ENCODE data around the gene ZFY. TPM values are rescaled to one million over a fixed set of nuclear protein-coding genes. Genes with fewer than 3 reads are reported as not detected.

Gene ZFY
- total and polyA plus RNA-seq, 2 of the 8 experiments (the other 6 are each of a cell fraction or from before 2014, with no cell fraction given) = 1.5 to 8.9 TPM

DNA sequence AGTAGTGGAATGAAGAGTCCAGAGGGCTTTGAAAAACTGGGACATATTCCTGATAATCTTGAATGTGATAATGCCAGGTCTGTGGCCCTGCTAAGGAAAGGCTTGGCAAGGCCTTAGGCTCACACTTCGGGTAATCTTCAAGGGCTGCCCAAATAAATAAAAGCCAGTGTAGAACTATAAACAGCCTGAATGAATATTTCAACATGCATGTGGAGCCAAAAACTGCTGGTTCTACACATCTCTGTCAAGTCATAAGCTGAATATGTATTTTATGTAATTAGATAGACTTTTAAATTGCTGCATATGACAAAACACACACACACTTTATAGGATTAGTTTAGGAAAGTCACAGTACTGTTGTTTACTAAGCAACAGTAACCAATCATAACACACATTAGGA is 30.4 kb downstream of the ZFY start:
- Histone ChIP-seq H3K14ac (ENCODE audit: insufficient read length) (no peak overlapping the region), H3K27ac (ENCODE audit: low read depth, low read length) (no peak overlapping the region), H3K23me2 (ENCODE audit: low read depth, low read length) (no peaks in the 10 kb centered on the region), H2AFZ (ENCODE audit: low read length) (no peak overlapping the region), H4K91ac (replicated peaks; ENCODE audit: insufficient read length, low read length) (no peak overlapping the region), H3K36me3 (ENCODE audit: control insufficient read depth in 2 of 4, insufficient read depth in 4 of 4, low read length in 3 of 4) (peaks cover 2 to 5% (median 3%) of the 10 kb centered on the region in 4 experiments; a peak in 5 of 8 replicates), H3K9ac (replicated peaks in 1 of 4; ENCODE audit: extremely low read depth in 1 of 4, low read depth in 3 of 4, low read length in 3 of 4) (no peak overlapping the region), H2BK20ac (ENCODE audit: low read length) (no peak overlapping the region), H3K4ac (replicated peaks; ENCODE audit: insufficient read length, low read depth, low read length) (no peak overlapping the region), H3K9me3 (ENCODE audit: insufficient read depth in 2 of 2, low read depth in 1 of 2, low read length in 1 of 2) (no peaks in the 10 kb centered on the region), H3K18ac (ENCODE audit: extremely low read depth, low read length) (no peak overlapping the region), H3K27me3 (replicated peaks in 1 of 4; ENCODE audit: control insufficient read depth in 3 of 4, extremely low read depth in 1 of 4, insufficient read depth in 3 of 4, low read length in 3 of 4) (no peaks in the 10 kb centered on the region), H3K56ac (replicated peaks; ENCODE audit: insufficient read length, low read depth, low read length) (no peak overlapping the region), H4K20me1 (replicated peaks in 1 of 2; ENCODE audit: control insufficient read depth in 1 of 2, insufficient read depth in 2 of 2, low read length in 2 of 2) (no peaks in the 10 kb centered on the region), H2BK15ac (ENCODE audit: low read length) (no peak overlapping the region), H3K79me2 (ENCODE audit: control insufficient read depth in 1 of 2, insufficient read depth in 2 of 2, low read length in 2 of 2) (peaks cover 0 to 8% of the 10 kb centered on the region in 2 experiments; a peak in 1 of 4 replicates), H4K8ac (ENCODE audit: extremely low read depth, insufficient read depth, low read length) (no peak overlapping the region), H3K23ac (ENCODE audit: insufficient read length) (no peak overlapping the region), H2BK5ac (ENCODE audit: low read depth, low read length) (no peak overlapping the region), H4K5ac (ENCODE audit: insufficient read length, low read depth, low read length) (no peak overlapping the region), H3K4me1 (replicated peaks in 1 of 4; ENCODE audit: control insufficient read depth in 3 of 4, insufficient read depth in 4 of 4, low read length in 3 of 4) (no peaks in the 10 kb centered on the region), H2BK12ac (ENCODE audit: low read depth, low read length) (no peak overlapping the region), H3K4me2 (ENCODE audit: insufficient read depth in 1 of 2, low read depth in 2 of 2, low read length in 2 of 2) (no peak overlapping the region), H3K4me3 (ENCODE audit: extremely low read depth in 1 of 4, insufficient read depth in 2 of 4, low read depth in 3 of 4, low read length in 4 of 4) (no peak overlapping the region), H3K79me1 (ENCODE audit: low read depth, low read length) (no peaks in the 10 kb centered on the region), H2AK5ac (ENCODE audit: low read depth, low read length) (no peak overlapping the region), H2BK120ac (replicated peaks; ENCODE audit: low read depth, low read length) (no peak overlapping the region)
- no peak for FAIRE-seq
- TF ChIP-seq RBBP5 (IDR thresholded peaks at IDR 0.05; ENCODE audit: borderline replicate concordance, low read depth, low read length) = no peak
- no peak for TF ChIP-seq NRF1 (IDR thresholded peaks at IDR 0.05; ENCODE audit: low read depth, low read length)
- no peak for TF ChIP-seq KDM5A (IDR thresholded peaks at IDR 0.05; ENCODE audit: low read length)
- no peak for TF ChIP-seq EZH2 (IDR thresholded peaks at IDR 0.05; ENCODE audit: low read depth, low read length, severe bottlenecking)
- no peak for TF ChIP-seq EP300 (IDR thresholded peaks at IDR 0.05; ENCODE audit: borderline replicate concordance in 1 of 2, low read depth in 2 of 2, low read length in 2 of 2)
- no peak for TF ChIP-seq POLR2AphosphoS5 (IDR thresholded peaks at IDR 0.05; ENCODE audit: low read depth, low read length)
- TF ChIP-seq KDM1A (IDR thresholded peaks at IDR 0.05; ENCODE audit: borderline replicate concordance, low read length) = no peak
- TF ChIP-seq SP2 (IDR thresholded peaks at IDR 0.05; ENCODE audit: low read length) = no peak
- no peak for TF ChIP-seq HDAC2 (IDR thresholded peaks at IDR 0.05; ENCODE audit: borderline replicate concordance in 1 of 2, low read depth in 2 of 2, low read length in 2 of 2)
- no peak for TF ChIP-seq EGR1 (IDR thresholded peaks at IDR 0.05; ENCODE audit: borderline replicate concordance, low read depth, low read length)
- TF ChIP-seq GABPA (IDR thresholded peaks at IDR 0.05; ENCODE audit: borderline replicate concordance, insufficient read depth, low read length) = no peak
- TF ChIP-seq TCF12 (IDR thresholded peaks at IDR 0.05; ENCODE audit: low read depth, low read length) = no peak
- POLR2A ChIA-PET (ENCODE audit: partially characterized antibody) = no interaction called here
- no peak for DNase-seq (ENCODE audit: low read depth in 1 of 2, low spot score in 2 of 2)
- 73% methylated on average over 1 of the region's 1 CpG; no CpG with 5 or more reads in 1 of the 2 experiments for WGBS, 2 experiments (ENCODE audit: extremely low coverage in 1 of 2, insufficient coverage in 1 of 2, insufficient read length in 1 of 2, insufficient replicate concordance in 2 of 2, low coverage in 1 of 2, low lambda C conversion rate in 2 of 2, missing lambda C conversion rate in 1 of 2)
- CTCF ChIA-PET (ENCODE audit: partially characterized antibody) = no interaction called here

All from H1 (cell line).